Testis (tissue), 3 donors: ENCODE measurements around the gene EDA. TPM values are rescaled to one million over a fixed set of nuclear protein-coding genes. Genes with fewer than 3 reads are reported as not detected.

Experiments
- DNase-seq: peaks from one replicate; pipeline ENCODE4 v3.0.0-alpha.2; 2019
- H3K27ac ChIP-seq, 2 donors: fragments of 200-600 bp; sonication (generic); one replicate each; pipeline ENCODE4 v1.5.1; 2019
- H3K27me3 ChIP-seq: fragments of 200-600 bp; sonication (generic); one replicate; pipeline ENCODE4 v1.5.1; 2019
- H3K36me3 ChIP-seq: fragments of 200-600 bp; sonication (generic); one replicate; pipeline ENCODE4 v1.5.1; 2017; ENCODE audit warnings: low read depth; ENCODE audit errors: missing control alignments
- H3K4me1 ChIP-seq: fragments of 200-600 bp; sonication (generic); one replicate; pipeline ENCODE4 v1.5.1; 2019
- H3K4me3 ChIP-seq, 2 donors: fragments of 200-600 bp; sonication (generic); one replicate each; pipeline ENCODE4 v1.5.1; 2017 to 2019
- H3K9me3 ChIP-seq: fragments of 200-600 bp; sonication (generic); one replicate; pipeline ENCODE4 v1.5.1; 2017
- POLR2A ChIP-seq: fragments of 450-650 bp; IDR thresholded peaks from one replicate; pipeline ENCODE4 v1.6.1; 2017; ENCODE audit warnings: antibody characterized with exemption, mild to moderate bottlenecking, moderate library complexity
- WGBS, 2 donors: methylation state at CpG; one replicate each; pipeline ENCODE4 v1.1.5; 2018; 5-methylcytosine and 5-hydroxymethylcytosine counted together
- intact Hi-C: fragments of 100-400 bp; cut with DNase I; formaldehyde crosslinking; loops from one replicate; pipeline ENCODE4 v1.15.1; 2023; ENCODE audit warnings: low total_unique reads
- polyA plus RNA-seq: library from polyadenylated mRNA; stranded (reverse); fragments of 350-450 nt; fragmentation: Illumina TruSeq; extraction: RNeasy Lipid Tissue Mini Kit (QIAGEN cat#74804); gene quantifications from one replicate; pipeline ENCODE4 v1.2.3, GENCODE V29; 2014; ENCODE audit warnings: low read depth, low replicate concordance; ENCODE audit not compliant: insufficient read depth
- total RNA-seq, 2 donors: library from RNA; depleted of rRNA; stranded (reverse); fragments of >200 nt; gene quantifications; one replicate each; pipeline ENCODE4 v1.2.3, GENCODE V29; 2016
- TF ChIP-seq, protein P1 (sequence below), 3 experiments: fragments of 450-650 bp in 2 of 3; fragments of 200-600 bp in 1 of 3; sonication (generic) in 1 of 3; IDR thresholded peaks; one replicate each; pipeline ENCODE4 v1.5.1; 2016 to 2019; ENCODE audit warnings: antibody characterized with exemption in 3 of 3, mild to moderate bottlenecking in 2 of 3, moderate library complexity in 1 of 3

Gene EDA
- total and polyA plus RNA-seq, 3 donors from 2014 or later: 3.0 to 4.6 (median 4.3) TPM

DNA sequence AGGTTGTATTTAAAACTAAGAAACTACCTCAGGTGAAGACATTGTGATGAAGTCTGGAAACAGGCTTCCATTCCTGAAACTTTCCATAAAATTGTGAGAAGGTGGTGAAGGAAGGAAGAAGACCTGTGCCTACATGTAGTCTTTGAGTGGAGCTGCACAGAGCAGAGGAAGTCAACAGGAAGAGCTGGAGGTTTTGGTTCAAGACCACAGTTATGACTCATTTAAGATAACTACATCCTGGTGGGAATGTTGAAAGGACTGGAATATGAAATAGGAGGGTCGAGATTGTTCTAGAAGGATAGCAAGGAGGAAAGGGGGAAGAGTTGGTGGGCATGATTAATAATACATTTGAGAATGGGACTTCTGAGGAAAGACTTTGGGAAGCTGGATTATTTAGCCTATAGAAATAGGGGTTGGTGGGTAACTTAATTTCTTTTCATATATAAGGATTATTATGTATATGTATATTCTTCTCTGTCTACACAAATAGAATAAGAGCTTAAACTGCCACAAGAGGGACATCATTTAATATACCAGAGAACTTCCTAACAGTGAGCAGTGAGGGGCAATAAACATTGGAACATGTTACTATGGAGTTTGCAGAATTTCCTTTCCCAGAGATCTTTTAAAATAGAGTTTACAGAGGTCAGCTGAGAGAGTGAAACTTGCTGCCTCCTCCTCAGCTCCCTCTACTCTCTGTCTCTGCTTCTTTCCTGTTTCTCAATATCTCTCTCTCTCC, 410.4 kb downstream of the EDA start:
- TF ChIP-seq POLR2A: no peak
- TF ChIP-seq, protein P1, sequence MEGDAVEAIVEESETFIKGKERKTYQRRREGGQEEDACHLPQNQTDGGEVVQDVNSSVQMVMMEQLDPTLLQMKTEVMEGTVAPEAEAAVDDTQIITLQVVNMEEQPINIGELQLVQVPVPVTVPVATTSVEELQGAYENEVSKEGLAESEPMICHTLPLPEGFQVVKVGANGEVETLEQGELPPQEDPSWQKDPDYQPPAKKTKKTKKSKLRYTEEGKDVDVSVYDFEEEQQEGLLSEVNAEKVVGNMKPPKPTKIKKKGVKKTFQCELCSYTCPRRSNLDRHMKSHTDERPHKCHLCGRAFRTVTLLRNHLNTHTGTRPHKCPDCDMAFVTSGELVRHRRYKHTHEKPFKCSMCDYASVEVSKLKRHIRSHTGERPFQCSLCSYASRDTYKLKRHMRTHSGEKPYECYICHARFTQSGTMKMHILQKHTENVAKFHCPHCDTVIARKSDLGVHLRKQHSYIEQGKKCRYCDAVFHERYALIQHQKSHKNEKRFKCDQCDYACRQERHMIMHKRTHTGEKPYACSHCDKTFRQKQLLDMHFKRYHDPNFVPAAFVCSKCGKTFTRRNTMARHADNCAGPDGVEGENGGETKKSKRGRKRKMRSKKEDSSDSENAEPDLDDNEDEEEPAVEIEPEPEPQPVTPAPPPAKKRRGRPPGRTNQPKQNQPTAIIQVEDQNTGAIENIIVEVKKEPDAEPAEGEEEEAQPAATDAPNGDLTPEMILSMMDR (IDR thresholded peaks at IDR 0.05): no peak
- no peak overlapping the region for H3K4me3 ChIP-seq
- no peaks in the 10 kb centered on the region for H3K36me3 ChIP-seq
- H3K9me3 ChIP-seq: no peaks in the 10 kb centered on the region
- no peaks in the 10 kb centered on the region for H3K27me3 ChIP-seq
- no peak for DNase-seq
- intact Hi-C loops: no loop called here
- no peaks in the 10 kb centered on the region for H3K4me1 ChIP-seq
- no peak overlapping the region for H3K27ac ChIP-seq
- WGBS, 2 donors: 47 to 67% methylated on average over 1 of the region's 1 CpG

DNA sequence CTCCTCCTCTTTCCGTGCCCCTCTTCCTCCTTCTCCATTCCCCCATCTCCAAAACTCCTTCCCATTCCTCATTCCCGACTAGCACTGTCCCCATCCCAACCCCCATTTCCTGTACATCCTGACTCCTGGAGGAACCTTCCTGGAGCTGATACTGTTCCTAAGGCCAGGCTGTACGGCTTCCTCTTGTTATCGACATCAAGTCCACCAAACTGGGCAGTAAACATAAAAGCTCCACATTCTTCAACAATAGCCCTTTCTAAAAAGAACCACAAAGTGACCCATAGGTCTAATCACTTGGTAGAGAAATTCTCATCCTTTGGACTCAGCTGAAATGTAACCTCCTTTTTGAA, 410.9 kb downstream of the EDA start:
- H3K27ac ChIP-seq: no peak overlapping the region
- 58 to 64% methylated on average over 4 of the region's 4 CpGs for WGBS, 2 donors
- intact Hi-C loops: no loop called here

DNA sequence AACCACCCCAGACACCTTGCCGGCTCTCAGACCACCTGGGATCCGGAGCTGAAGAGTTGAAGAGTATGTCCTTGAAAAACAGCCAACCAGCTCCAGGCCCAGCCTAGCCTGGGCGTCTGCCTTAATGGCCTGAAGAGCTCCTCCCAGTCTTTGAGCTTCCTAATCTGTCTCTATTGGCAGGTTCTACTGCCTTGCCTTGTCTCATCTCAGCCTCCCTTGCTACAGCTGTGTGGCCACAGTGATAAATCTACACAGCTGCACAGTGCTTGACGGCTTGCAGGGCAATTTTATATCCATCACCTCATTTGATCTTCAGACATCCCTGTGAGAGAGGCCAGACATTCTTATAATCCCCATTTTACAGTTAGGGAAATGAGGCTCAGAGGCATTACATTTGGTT, 413.9 kb downstream of the EDA start:
- H3K4me3 ChIP-seq: no peak overlapping the region
- H3K27me3 ChIP-seq: no peaks in the 10 kb centered on the region
- TF ChIP-seq, protein P1 (IDR thresholded peaks at IDR 0.05): no peak
- TF ChIP-seq POLR2A: no peak
- 20 to 52% methylated on average over 1 to 4 of the region's 4 CpGs for WGBS, 2 donors
- intact Hi-C loops: no loop called here
- H3K36me3 ChIP-seq: no peaks in the 10 kb centered on the region
- DNase-seq: no peak
- no peaks in the 10 kb centered on the region for H3K4me1 ChIP-seq
- H3K27ac ChIP-seq: no peak overlapping the region
- H3K9me3 ChIP-seq: no peaks in the 10 kb centered on the region

More for the DNA sequence above, 410.9 kb downstream of the EDA start:
- H3K27me3 ChIP-seq: no peaks in the 10 kb centered on the region
- H3K4me3 ChIP-seq: no peak overlapping the region
- no peaks in the 10 kb centered on the region for H3K36me3 ChIP-seq
- no peaks in the 10 kb centered on the region for H3K9me3 ChIP-seq
- TF ChIP-seq, protein P1 (IDR thresholded peaks at IDR 0.05): no peak
- TF ChIP-seq POLR2A: no peak
- DNase-seq: no peak
- no peaks in the 10 kb centered on the region for H3K4me1 ChIP-seq

DNA sequence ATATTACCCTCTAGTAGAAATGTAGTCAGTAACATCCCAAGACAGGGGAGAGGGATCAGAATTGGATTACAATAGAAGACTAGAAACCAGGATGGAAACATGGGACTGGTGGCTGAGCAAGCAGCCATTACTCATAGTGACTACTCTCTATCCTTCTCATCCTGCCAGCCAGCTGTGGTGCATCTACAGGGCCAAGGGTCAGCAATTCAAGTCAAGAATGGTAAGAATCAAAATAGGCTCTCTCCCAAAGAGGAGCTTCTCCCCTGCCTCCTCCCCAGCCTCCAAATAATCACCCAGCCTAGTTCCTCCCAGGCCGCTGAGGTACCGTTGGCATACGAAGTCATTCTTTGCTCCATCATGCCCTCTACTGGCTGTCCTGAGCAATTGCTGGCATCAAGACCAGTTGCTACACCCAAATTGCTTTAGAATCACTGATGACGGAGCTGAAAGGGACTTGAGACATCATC, 414.4 kb downstream of the EDA start:
- intact Hi-C loops: no loop called here
- WGBS, 2 donors: 8 to 35% methylated on average over 4 of the region's 4 CpGs
- H3K36me3 ChIP-seq: no peaks in the 10 kb centered on the region

More for the DNA sequence above, 414.4 kb downstream of the EDA start:
- no peaks in the 10 kb centered on the region for H3K4me1 ChIP-seq
- H3K9me3 ChIP-seq: no peaks in the 10 kb centered on the region
- TF ChIP-seq, protein P1 (IDR thresholded peaks at IDR 0.05): peak in 2 of 3 experiments; percentile 40 to 46
- no peak for TF ChIP-seq POLR2A
- no peak overlapping the region for H3K4me3 ChIP-seq
- H3K27me3 ChIP-seq: no peaks in the 10 kb centered on the region
- no peak overlapping the region for H3K27ac ChIP-seq
- peak; percentile 21 for DNase-seq
